Mucosa of stomach (tissue), 1 donor: Measurements from ENCODE around the gene DPP9.

Experiments
- H3K27me3 ChIP-seq: one replicate; pipeline ENCODE4 v1.7.0; 2013; ENCODE audit warnings: mild to moderate bottlenecking, low read length; ENCODE audit not compliant: control insufficient read depth, insufficient read depth
- H3K36me3 ChIP-seq: one replicate; pipeline ENCODE4 v1.7.0; 2013; ENCODE audit warnings: low read length; ENCODE audit not compliant: control insufficient read depth, insufficient read depth
- H3K4me1 ChIP-seq: one replicate; pipeline ENCODE4 v1.7.0; 2013; ENCODE audit warnings: mild to moderate bottlenecking, low read length; ENCODE audit not compliant: control insufficient read depth, insufficient read depth
- H3K4me3 ChIP-seq: one replicate; pipeline ENCODE4 v1.7.0; 2013; ENCODE audit warnings: low read length
- H3K9ac ChIP-seq: one replicate; pipeline ENCODE4 v1.7.0; 2013; ENCODE audit warnings: mild to moderate bottlenecking, low read length, moderate library complexity
- H3K9me3 ChIP-seq: one replicate; pipeline ENCODE4 v1.7.0; 2013; ENCODE audit warnings: mild to moderate bottlenecking, low read length, moderate library complexity; ENCODE audit not compliant: control insufficient read depth
- donor health status: Pancreatic carcinoma.

Gene DPP9

DNA sequence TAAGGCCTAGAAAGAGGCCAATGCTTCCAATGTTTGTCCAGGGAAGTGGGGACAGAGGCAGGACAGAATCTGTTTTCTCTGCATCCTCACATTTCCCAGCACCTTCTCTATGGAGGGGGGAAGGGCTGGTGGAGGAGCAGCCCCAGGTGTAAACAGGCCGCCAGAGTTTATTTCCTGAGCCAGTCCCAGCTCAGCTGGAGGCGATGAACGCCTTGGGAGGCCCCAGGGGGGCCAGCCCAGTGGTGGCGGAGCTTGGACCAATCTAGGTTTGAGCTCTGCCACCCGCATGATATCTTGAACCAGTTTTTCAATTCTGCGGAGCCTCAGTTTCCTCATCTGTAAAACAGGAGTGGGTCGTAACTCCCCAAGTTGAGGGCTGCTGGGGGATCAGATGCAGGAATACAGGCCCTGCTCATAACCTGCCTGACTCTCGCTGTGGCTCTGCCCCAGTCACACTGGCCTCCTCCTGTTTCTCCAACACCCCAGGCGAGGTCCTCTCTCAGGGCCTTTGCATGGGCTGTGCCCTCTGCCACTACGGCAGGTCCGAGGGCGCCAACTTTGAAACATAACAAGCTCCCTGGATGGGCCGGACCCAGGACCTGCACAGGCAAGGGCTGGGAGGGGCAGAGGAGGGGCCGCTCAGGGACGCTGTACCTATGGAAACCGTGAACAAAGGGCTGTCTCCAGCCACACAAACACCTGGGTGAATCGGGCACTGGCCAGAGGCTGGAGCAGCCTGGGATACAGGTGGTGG, 83.2 kb downstream of the DPP9 start:
- H3K9ac ChIP-seq: peak overlapping the region; percentile 71
- H3K4me1 ChIP-seq: peaks cover 35% of the 10 kb centered on the region

GRCh38 chr19:4639531-4640246, 84.0 kb downstream of the DPP9 start:
- H3K4me1 ChIP-seq: peaks cover 35% of the 10 kb centered on the region
- H3K36me3 ChIP-seq: no peaks in the 10 kb centered on the region
- peak overlapping the region; percentile 71 for H3K9ac ChIP-seq
- H3K27me3 ChIP-seq: peaks cover 10% of the 10 kb centered on the region
- H3K4me3 ChIP-seq: peak overlapping the region; percentile 89
- no peaks in the 10 kb centered on the region for H3K9me3 ChIP-seq

More for the DNA sequence above, 83.2 kb downstream of the DPP9 start:
- Histone ChIP-seq H3K4me3 (peak overlapping the region; percentile 89), H3K27me3 (peaks cover 6% of the 10 kb centered on the region), H3K9me3 (no peaks in the 10 kb centered on the region), H3K36me3 (no peaks in the 10 kb centered on the region)

DNA sequence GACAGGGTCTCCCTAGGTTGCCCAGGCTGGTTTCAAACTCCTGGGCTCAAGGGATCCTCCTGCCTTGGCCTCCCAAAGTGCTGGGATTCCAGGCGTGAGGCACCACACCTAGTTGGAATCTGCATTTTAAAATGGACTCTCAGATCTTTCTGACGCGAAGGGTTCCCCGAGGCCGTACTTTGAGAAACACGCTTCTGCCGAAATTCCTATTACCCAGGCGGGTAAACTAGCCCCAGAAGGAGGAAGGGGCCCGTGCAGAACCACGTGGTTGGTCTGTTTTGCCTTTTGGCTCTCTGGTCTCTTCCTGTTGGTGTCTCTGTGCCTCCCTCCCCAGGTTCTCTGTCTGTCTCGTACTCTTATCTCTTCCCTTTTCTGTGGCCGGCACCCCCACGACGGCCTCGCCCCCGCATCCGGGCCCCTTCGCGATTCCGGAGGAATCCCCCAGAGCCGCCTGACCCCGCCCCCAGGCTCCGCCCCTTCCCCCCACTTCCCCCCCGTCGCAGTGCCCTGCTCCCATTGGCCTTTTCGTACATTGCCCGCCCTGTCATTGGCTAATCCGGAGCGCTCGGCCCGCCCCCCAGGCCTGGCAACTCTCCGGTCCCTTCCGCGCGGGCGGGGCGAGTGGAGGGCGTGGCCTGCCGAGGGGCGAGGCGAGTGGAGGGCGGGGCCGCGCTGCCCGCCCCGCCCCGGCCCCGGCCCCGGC, 84.7 kb downstream of the DPP9 start, which contains the start of gene TNFAIP8L1:
TSS of gene TNFAIP8L1 (plus strand) at position 689 of the 703 bp plus-strand sequence. CDS start 12,354 bp downstream, outside the sequence.
- Histone ChIP-seq H3K9me3 (no peaks in the 10 kb centered on the region), H3K4me3 (peak within 1 kb of the TSS; percentile 89), H3K36me3 (no peaks in the 10 kb centered on the region), H3K27me3 (peaks cover 17% of the 10 kb centered on the region), H3K4me1 (peaks cover 35% of the 10 kb centered on the region), H3K9ac (peak within 1 kb of the TSS; percentile 71)

DNA sequence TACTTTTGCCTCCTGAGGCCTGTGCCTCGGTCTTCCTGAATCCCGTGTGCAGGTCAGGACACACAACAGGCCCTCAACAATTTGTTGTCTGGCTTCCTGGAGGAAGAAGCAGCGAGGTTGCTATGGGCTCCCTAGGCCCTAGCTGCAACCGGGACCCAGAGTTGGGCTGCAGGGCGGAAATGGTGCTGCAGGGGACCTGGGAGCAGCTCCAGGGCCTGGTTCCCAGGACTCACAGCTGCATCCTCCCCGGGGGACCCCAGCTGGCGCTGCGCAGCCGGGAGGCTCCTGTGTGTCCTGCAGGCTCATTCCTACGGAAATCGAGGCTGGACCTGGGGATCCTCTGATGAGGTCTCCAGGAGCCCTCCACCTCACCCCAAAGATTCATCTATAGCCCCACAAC, 85.3 kb downstream of the DPP9 start:
- Histone ChIP-seq H3K9me3 (no peaks in the 10 kb centered on the region), H3K27me3 (peaks cover 18% of the 10 kb centered on the region), H3K9ac (no peak overlapping the region), H3K4me1 (peaks cover 35% of the 10 kb centered on the region), H3K36me3 (no peaks in the 10 kb centered on the region), H3K4me3 (no peak overlapping the region)

DNA sequence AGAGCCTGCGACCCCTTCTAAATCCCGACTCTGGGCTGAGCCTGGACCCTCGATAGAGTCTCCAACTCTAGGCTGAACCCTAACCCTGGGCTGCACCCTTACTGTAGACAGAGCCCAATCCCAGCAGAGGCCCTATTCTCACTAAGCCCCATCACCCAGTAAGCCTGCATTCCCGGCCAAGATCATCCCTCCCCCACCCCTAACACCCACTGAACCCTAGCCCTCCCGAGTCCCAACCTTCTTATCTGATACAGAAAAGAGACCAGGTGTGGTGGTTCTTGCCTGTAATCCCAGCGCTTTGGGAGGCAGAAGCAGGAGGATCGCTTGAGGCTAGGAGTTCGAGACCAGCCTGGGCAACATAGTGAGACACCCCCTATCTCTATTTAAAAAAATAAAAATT, 86.9 kb downstream of the DPP9 start:
- Histone ChIP-seq H3K9ac (peak overlapping the region; percentile 75), H3K27me3 (peaks cover 18% of the 10 kb centered on the region), H3K4me3 (no peak overlapping the region), H3K36me3 (no peaks in the 10 kb centered on the region), H3K9me3 (no peaks in the 10 kb centered on the region), H3K4me1 (peaks cover 35% of the 10 kb centered on the region)

GRCh38 chr19:4636151-4636717, 87.4 kb downstream of the DPP9 start:
- Histone ChIP-seq H3K4me3 (no peak overlapping the region), H3K27me3 (peaks cover 18% of the 10 kb centered on the region), H3K9me3 (no peaks in the 10 kb centered on the region), H3K36me3 (no peaks in the 10 kb centered on the region), H3K4me1 (peaks cover 34% of the 10 kb centered on the region), H3K9ac (peak overlapping the region; percentile 75)

GRCh38 chr19:4635754-4636116, 87.9 kb downstream of the DPP9 start:
- Histone ChIP-seq H3K4me3 (no peak overlapping the region), H3K36me3 (no peaks in the 10 kb centered on the region), H3K27me3 (peaks cover 18% of the 10 kb centered on the region), H3K9ac (peak overlapping the region; percentile 75), H3K4me1 (peaks cover 29% of the 10 kb centered on the region), H3K9me3 (no peaks in the 10 kb centered on the region)

DNA sequence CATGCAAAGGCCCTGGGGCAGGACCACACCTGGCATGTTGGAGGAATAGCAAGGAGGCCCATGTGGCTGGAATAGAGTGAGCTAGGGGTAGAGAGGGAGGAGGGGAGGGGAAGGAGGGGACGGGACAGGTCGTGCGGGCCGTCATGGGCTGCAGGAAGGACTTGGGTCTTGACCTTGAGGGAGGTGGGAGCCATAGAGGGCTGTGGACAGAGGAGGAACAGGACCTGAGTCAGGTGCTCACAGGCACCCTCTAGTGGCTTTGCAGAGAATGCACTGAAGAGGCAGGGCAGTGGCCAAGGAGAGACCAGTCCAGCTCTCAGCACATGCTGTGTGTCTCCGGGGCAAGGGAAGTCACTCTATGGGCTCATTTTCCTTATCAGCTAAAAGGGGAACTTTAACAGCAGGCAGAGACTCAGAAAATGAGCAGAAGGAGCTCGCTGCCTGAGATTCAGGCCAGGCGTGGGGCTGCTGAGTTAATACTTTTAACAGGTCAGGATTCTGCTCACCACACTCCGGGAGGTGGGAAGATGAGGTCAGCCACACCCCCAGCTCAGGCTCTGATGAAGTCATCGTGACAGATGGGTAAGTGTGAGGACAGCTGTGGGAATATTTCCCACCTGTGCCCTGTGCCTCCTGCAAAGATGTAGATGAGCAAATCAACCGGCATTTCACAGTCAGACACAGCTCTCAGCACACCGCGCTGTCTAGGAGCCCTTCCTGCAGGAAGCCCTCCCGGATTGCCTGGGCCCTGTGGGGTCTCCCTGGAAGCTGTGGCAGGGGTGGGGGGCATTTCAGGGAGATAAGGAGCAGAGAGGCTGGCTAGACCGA, 90.3 kb downstream of the DPP9 start:
- no peaks in the 10 kb centered on the region for H3K36me3 ChIP-seq
- H3K9ac ChIP-seq: no peak overlapping the region
- H3K9me3 ChIP-seq: no peaks in the 10 kb centered on the region

More for the DNA sequence above, 90.3 kb downstream of the DPP9 start:
- H3K4me1 ChIP-seq: peaks cover 12% of the 10 kb centered on the region
- no peak overlapping the region for H3K4me3 ChIP-seq
- H3K27me3 ChIP-seq: peaks cover 18% of the 10 kb centered on the region
